GM23338 (cell line): ENCODE results near the gene ATP1B3. TPM values are rescaled to one million over a fixed set of nuclear protein-coding genes. Genes with fewer than 3 reads are reported as not detected.

Source experiments
- ATAC-seq: fragments of 200-7000 bp; cut with Tn5 transposase; 3 replicates; pipeline ENCODE4 v1.9.1; 2020
- DNase-seq: peaks from one replicate; pipeline ENCODE4 v3.0.0-alpha.2; 2015; ENCODE audit warnings: low spot score
- H2AFZ ChIP-seq: fragments of 200-600 bp; sonication (generic); 2 replicates; pipeline ENCODE4 v1.8.0; 2016; ENCODE audit warnings: antibody characterized with exemption, mild to moderate bottlenecking, moderate library complexity
- H3F3A ChIP-seq: fragments of 200-600 bp; sonication (generic); replicated peaks from 2 replicates; pipeline ENCODE4 v1.8.0; 2017; ENCODE audit warnings: antibody characterized with exemption, mixed run types, low read depth
- H3K27ac ChIP-seq: fragments of 200-600 bp; sonication (generic); 2 replicates; pipeline ENCODE4 v1.6.1; 2016; ENCODE audit warnings: low read depth
- H3K27me3 ChIP-seq: fragments of 200-600 bp; sonication (generic); 2 replicates; pipeline ENCODE4 v1.8.0; 2016; ENCODE audit warnings: mild to moderate bottlenecking, mixed run types, moderate library complexity; ENCODE audit not compliant: insufficient read depth
- H3K36me3 ChIP-seq: fragments of 200-600 bp; sonication (generic); 2 replicates; pipeline ENCODE4 v1.8.0; 2016; ENCODE audit warnings: mild to moderate bottlenecking; ENCODE audit not compliant: insufficient read depth
- H3K4me1 ChIP-seq: fragments of 200-600 bp; sonication (generic); 2 replicates; pipeline ENCODE4 v1.8.0; 2016; ENCODE audit warnings: mild to moderate bottlenecking, moderate library complexity; ENCODE audit not compliant: insufficient read depth
- H3K4me2 ChIP-seq: fragments of 200-600 bp; sonication (generic); 2 replicates; pipeline ENCODE4 v1.7.1; 2017; ENCODE audit warnings: mixed run types
- H3K4me3 ChIP-seq: fragments of 200-600 bp; sonication (generic); 2 replicates; pipeline ENCODE4 v1.6.1; 2016; ENCODE audit warnings: mixed run types
- H3K79me2 ChIP-seq: fragments of 200-600 bp; sonication (generic); replicated peaks from 2 replicates; pipeline ENCODE4 v1.8.0; 2017; ENCODE audit warnings: mild to moderate bottlenecking; ENCODE audit not compliant: insufficient read depth
- H3K9me2 ChIP-seq: fragments of 200-600 bp; sonication (generic); 2 replicates; pipeline ENCODE4 v1.8.0; 2017; ENCODE audit not compliant: insufficient read depth
- H4K20me1 ChIP-seq: fragments of 200-600 bp; sonication (generic); replicated peaks from 2 replicates; pipeline ENCODE4 v1.8.0; 2017; ENCODE audit warnings: mild to moderate bottlenecking; ENCODE audit not compliant: insufficient read depth
- H3K27ac Mint-ChIP-seq: 2 replicates; pipeline ENCODE4 v1.8.0; 2020; ENCODE audit warnings: inconsistent platforms, mild to moderate bottlenecking, moderate library complexity, mixed read lengths
- H3K27me3 Mint-ChIP-seq: 3 replicates; pipeline ENCODE4 v1.8.0; 2022; ENCODE audit warnings: low read depth, mild to moderate bottlenecking, moderate library complexity, mixed read lengths, inconsistent platforms; ENCODE audit not compliant: insufficient read depth, poor library complexity
- H3K36me3 Mint-ChIP-seq: 3 replicates; pipeline ENCODE4 v1.8.0; 2021; ENCODE audit warnings: low read depth, mild to moderate bottlenecking, inconsistent platforms, moderate library complexity, mixed read lengths
- H3K4me1 Mint-ChIP-seq: 3 replicates; pipeline ENCODE4 v1.8.0; 2020; ENCODE audit warnings: mild to moderate bottlenecking, inconsistent platforms, mixed read lengths
- H3K4me3 Mint-ChIP-seq: 3 replicates; pipeline ENCODE4 v1.8.0; 2021; ENCODE audit warnings: moderate library complexity, mild to moderate bottlenecking, inconsistent platforms, mixed read lengths
- H3K9me3 Mint-ChIP-seq: 3 replicates; pipeline ENCODE4 v1.8.0; 2020; ENCODE audit warnings: moderate library complexity, mild to moderate bottlenecking, inconsistent platforms, mixed read lengths
- CREB1 ChIP-seq: fragments of 250-450 bp; sonication (Bioruptor Pico); IDR thresholded peaks from 2 replicates; pipeline ENCODE4 v1.5.0; 2020; ENCODE audit warnings: low read depth, mild to moderate bottlenecking, moderate library complexity
- CTCF ChIP-seq, 2 experiments: fragments of 200-600 bp in 1 of 2; sonication (generic) in 1 of 2; conservative IDR thresholded peaks; 2 replicates each; pipeline versions ENCODE4 v1.5.1 to v1.6.1; 2016 to 2017; ENCODE audit warnings: antibody characterized with exemption in 2 of 2, low read depth in 2 of 2, mild to moderate bottlenecking in 2 of 2, moderate library complexity in 1 of 2
- ETS1 ChIP-seq: IDR thresholded peaks from 2 replicates; pipeline ENCODE4 v1.6.1; 2016; ENCODE audit warnings: antibody characterized with exemption
- EZH2 ChIP-seq: fragments of 200-600 bp; sonication (generic); IDR thresholded peaks from one replicate; pipeline ENCODE4 v1.8.0; 2017; ENCODE audit warnings: antibody characterized with exemption, mild to moderate bottlenecking, low read depth; ENCODE audit not compliant: unreplicated experiment
- EZH2phosphoT487 ChIP-seq: fragments of 200-600 bp; sonication (generic); IDR thresholded peaks from one replicate; pipeline ENCODE4 v1.8.1; 2018; ENCODE audit warnings: antibody characterized with exemption; ENCODE audit not compliant: unreplicated experiment
- JUNB ChIP-seq: IDR thresholded peaks from one replicate; pipeline ENCODE4 v1.6.1; 2016; ENCODE audit warnings: antibody characterized with exemption; ENCODE audit not compliant: unreplicated experiment
- NANOG ChIP-seq: IDR thresholded peaks from 2 replicates; pipeline ENCODE4 v1.6.1; 2016; ENCODE audit warnings: antibody characterized with exemption, borderline replicate concordance
- POLR2AphosphoS5 ChIP-seq: IDR thresholded peaks from 2 replicates; pipeline ENCODE4 v1.6.1; 2016; ENCODE audit warnings: antibody characterized with exemption, low read depth
- STAT1 ChIP-seq: IDR thresholded peaks from one replicate; pipeline ENCODE4 v1.6.1; 2016; ENCODE audit warnings: antibody characterized with exemption; ENCODE audit not compliant: unreplicated experiment
- ZNF114 ChIP-seq: fragments of 250-450 bp; sonication (Bioruptor Pico); IDR thresholded peaks from 2 replicates; pipeline ENCODE4 v1.5.0; 2020; ENCODE audit warnings: mild to moderate bottlenecking, moderate library complexity
- ZNF331 ChIP-seq: fragments of 250-450 bp; sonication (Bioruptor Pico); IDR thresholded peaks from 2 replicates; pipeline ENCODE4 v1.5.0; 2020; ENCODE audit warnings: low read depth, mild to moderate bottlenecking, moderate library complexity
- ZNF462 ChIP-seq: fragments of 250-450 bp; sonication (Bioruptor Pico); IDR thresholded peaks from 2 replicates; pipeline ENCODE4 v1.5.0; 2020; ENCODE audit warnings: mild to moderate bottlenecking, moderate library complexity
- polyA plus RNA-seq: library from polyadenylated mRNA; unstranded; fragments of >200 nt; fragmentation: Nextera tagmentation; extraction: Ambion mirVana; gene quantifications from 2 replicates; pipeline ENCODE4 v1.2.1, GENCODE V29; 2016
- total RNA-seq: library from RNA; depleted of rRNA; stranded (reverse); fragments of >200 nt; shearing (Covaris generic); gene quantifications from 2 replicates; pipeline ENCODE4 v1.2.3, GENCODE V29; 2014

Gene ATP1B3
- total and polyA plus RNA-seq, 2 experiments from 2014 or later, result 135 to 315 TPM

- Mint-ChIP-seq H3K27ac (peak overlapping the region; percentile 86), H3K27me3 (peaks cover 13% of the 10 kb centered on the region), H3K9me3 (no peaks in the 10 kb centered on the region), H3K36me3 (peaks cover 12% of the 10 kb centered on the region), H3K4me3 (peak overlapping the region; percentile 92), H3K4me1 (peaks cover 34% of the 10 kb centered on the region)
- Histone ChIP-seq H3K9me2 (no peaks in the 10 kb centered on the region), H3K36me3 (peaks cover 8% of the 10 kb centered on the region; the same call in 1 of the 2 replicates), H2AFZ (no peak overlapping the region), H3K79me2 (peaks cover 58% of the 10 kb centered on the region), H3K4me3 (peak overlapping the region; percentile 71), H3F3A (no peaks in the 10 kb centered on the region), H4K20me1 (peaks cover 46% of the 10 kb centered on the region), H3K27ac (no peak overlapping the region), H3K27me3 (no peaks in the 10 kb centered on the region), H3K4me2 (peak overlapping the region; percentile 89), H3K4me1 (peaks cover 18% of the 10 kb centered on the region)
- ATAC-seq (no peak), DNase-seq (peak; percentile 19)
- TF ChIP-seq EZH2phosphoT487, result no peak
- TF ChIP-seq CREB1 (CRISPR knock-in tag), result no peak
- TF ChIP-seq ZNF331 (CRISPR knock-in tag), result no peak
- TF ChIP-seq STAT1, result no peak
- TF ChIP-seq CTCF (conservative IDR thresholded peaks at IDR 0.05; ENCODE audit: low read depth in 2 of 2), result no peak
- no peak for TF ChIP-seq JUNB
- TF ChIP-seq NANOG, result no peak
- no peak for TF ChIP-seq ETS1
- no peak for TF ChIP-seq ZNF114 (CRISPR knock-in tag)
- no peak for TF ChIP-seq EZH2
Measured at GRCh38 chr3:141877911-141878310, 1.5 kb downstream of the ATP1B3 start.

GRCh38 chr3:141878326-141878725 is 1.9 kb downstream of the ATP1B3 start:
- H2AFZ ChIP-seq, result no peak overlapping the region
- TF ChIP-seq ZNF114 (CRISPR knock-in tag) (no peak), NANOG (no peak), ZNF331 (CRISPR knock-in tag) (no peak), EZH2 (no peak), CREB1 (CRISPR knock-in tag) (no peak), POLR2AphosphoS5 (no peak), ZNF462 (no peak), ETS1 (no peak), EZH2phosphoT487 (no peak)

More at GRCh38 chr3:141878326-141878725, 1.9 kb downstream of the ATP1B3 start:
- Mint-ChIP-seq H3K4me3 (peak overlapping the region; percentile 92), H3K4me1 (peaks cover 35% of the 10 kb centered on the region), H3K27me3 (peaks cover 13% of the 10 kb centered on the region), H3K36me3 (peaks cover 14% of the 10 kb centered on the region), H3K27ac (no peak overlapping the region), H3K9me3 (no peaks in the 10 kb centered on the region)
- Histone ChIP-seq H3K79me2 (peaks cover 63% of the 10 kb centered on the region), H3K4me1 (peaks cover 18% of the 10 kb centered on the region), H3F3A (no peaks in the 10 kb centered on the region), H3K36me3 (peaks cover 8% of the 10 kb centered on the region; the same call in 1 of the 2 replicates), H4K20me1 (peaks cover 49% of the 10 kb centered on the region), H3K27me3 (no peaks in the 10 kb centered on the region), H3K27ac (no peak overlapping the region), H3K4me2 (peak overlapping the region; percentile 89), H3K9me2 (no peaks in the 10 kb centered on the region), H3K4me3 (peak overlapping the region; percentile 71)
- DNase-seq, result no peak
- no peak for ATAC-seq
